ENCODE measurements around the gene LRSAM1. TPM values are rescaled to one million over a fixed set of nuclear protein-coding genes. Genes with fewer than 3 reads are reported as not detected.

LRSAM1 gene
- total RNA-seq, 1 donor from 2014 or later: 27.5 TPM

DNA sequence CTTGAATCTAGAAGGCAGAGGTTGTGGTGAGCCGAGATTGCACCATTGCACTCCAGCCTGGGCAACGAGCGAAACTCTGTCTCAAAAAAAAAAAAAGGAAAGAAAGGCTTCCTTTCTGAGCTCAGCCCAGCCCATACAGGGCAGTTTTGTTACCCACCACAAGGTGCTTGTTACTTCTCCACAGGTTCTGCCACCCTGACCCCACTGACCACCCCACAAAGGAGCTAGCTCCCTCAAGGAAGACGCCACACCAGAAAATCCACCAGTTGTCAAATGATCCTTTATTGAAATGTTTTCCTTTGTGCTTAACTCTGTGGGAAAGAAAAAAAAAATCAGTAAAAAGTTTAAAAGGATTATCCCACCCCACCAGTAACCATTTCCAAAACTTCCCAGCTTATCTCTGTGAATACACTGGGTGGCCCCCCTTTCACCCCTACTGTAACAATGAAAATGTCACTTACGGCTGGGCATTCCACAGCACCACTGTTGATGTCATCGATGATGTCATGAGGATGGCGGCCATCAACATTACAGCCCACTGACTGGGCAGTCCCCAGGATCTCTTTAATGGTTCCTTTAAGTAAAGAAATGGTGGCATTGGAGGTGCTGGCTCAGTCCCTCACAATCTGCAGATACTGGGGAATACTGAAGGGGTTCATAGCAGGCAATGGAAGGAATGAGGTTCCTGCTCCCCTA, 3.7 kb upstream of the LRSAM1 start:
- Mint-ChIP-seq H3K4me3 (ENCODE audit: unreplicated experiment) (no peak overlapping the region), H3K36me3 (ENCODE audit: low read depth) (peaks cover 59% of the 10 kb centered on the region), H3K27ac (ENCODE audit: unreplicated experiment) (peak overlapping the region; percentile 99), H3K27me3 (ENCODE audit: low read depth) (no peaks in the 10 kb centered on the region), H3K4me1 (ENCODE audit: low read depth) (peaks cover 48% of the 10 kb centered on the region), H3K9me3 (ENCODE audit: low read depth) (peaks cover 13% of the 10 kb centered on the region)
- no peak for DNase-seq (ENCODE audit: low spot score)
- TF ChIP-seq, protein P1, sequence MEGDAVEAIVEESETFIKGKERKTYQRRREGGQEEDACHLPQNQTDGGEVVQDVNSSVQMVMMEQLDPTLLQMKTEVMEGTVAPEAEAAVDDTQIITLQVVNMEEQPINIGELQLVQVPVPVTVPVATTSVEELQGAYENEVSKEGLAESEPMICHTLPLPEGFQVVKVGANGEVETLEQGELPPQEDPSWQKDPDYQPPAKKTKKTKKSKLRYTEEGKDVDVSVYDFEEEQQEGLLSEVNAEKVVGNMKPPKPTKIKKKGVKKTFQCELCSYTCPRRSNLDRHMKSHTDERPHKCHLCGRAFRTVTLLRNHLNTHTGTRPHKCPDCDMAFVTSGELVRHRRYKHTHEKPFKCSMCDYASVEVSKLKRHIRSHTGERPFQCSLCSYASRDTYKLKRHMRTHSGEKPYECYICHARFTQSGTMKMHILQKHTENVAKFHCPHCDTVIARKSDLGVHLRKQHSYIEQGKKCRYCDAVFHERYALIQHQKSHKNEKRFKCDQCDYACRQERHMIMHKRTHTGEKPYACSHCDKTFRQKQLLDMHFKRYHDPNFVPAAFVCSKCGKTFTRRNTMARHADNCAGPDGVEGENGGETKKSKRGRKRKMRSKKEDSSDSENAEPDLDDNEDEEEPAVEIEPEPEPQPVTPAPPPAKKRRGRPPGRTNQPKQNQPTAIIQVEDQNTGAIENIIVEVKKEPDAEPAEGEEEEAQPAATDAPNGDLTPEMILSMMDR (IDR thresholded peaks at IDR 0.05): no peak

DNA sequence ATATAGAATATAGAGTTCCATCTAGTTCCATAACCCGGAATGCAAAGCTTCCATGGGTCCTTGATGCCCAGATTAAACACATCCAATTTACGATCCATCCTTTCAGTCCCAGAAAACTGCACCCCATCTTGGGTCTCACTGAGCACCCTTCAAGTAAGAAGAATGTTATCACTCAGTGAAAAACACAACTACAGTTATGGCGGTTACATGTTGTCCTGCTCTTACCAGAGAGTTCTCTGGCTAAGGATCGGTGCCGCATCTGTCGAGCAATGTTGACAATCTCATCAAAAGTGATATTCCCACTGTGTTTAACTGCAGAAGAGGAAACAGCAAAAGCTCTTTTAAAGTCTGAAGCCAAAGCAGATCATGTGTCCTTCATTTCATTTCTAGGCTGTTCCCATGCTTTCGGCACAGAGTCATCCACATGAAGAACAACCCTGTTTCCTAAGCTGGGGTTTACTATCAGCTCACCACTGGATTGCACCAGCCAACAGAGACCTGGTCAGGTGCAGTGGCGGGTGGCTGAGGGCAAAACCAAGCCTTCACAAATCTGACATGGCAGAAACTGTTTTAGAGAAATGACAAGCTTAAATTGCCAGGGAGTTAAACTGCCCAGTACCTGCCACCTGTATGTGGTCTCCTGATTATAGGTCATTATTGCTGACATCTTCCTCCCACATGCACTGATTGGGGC, 3.1 kb upstream of the LRSAM1 start:
- peaks cover 50% of the 10 kb centered on the region for H3K4me1 Mint-ChIP-seq (ENCODE audit: low read depth)
- TF ChIP-seq, protein P1 (IDR thresholded peaks at IDR 0.05): no peak
- H3K27me3 Mint-ChIP-seq (ENCODE audit: low read depth): no peaks in the 10 kb centered on the region
- H3K4me3 Mint-ChIP-seq (ENCODE audit: unreplicated experiment): peak overlapping the region; percentile 93
- H3K27ac Mint-ChIP-seq (ENCODE audit: unreplicated experiment): peak overlapping the region; percentile 99
- peaks cover 13% of the 10 kb centered on the region for H3K9me3 Mint-ChIP-seq (ENCODE audit: low read depth)
- H3K36me3 Mint-ChIP-seq (ENCODE audit: low read depth): peaks cover 56% of the 10 kb centered on the region
- DNase-seq (ENCODE audit: low spot score): no peak

DNA sequence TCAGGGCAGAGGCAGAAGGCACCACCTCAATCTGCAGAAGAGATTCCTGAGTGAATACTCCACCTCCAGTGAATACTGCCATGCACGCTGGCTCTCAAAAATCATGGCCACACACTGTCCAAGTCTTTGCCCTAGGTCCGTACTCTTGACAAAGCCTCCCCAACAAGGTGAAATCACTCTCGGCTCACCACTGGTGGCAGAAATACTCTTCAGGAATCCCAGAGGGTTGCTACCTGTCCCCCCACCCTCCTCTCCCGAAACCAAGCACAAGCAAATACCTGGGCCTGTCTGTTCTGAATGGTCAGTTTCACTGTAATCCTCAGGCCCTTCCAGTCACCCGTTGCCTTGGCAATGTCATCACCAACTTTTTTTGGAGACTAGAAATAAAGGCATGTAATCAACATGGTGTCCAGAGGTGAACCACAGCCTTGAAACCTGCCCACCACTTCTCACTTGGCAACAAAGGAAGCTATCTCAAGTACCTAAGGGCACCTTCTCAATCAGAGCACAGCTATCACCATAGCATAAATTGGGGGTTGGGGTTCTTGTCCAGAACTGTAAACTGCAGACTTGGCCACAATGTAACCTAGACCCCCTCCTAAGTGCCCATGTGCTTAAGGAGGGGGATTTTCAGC, 1.9 kb upstream of the LRSAM1 start:
- DNase-seq (ENCODE audit: low spot score): no peak
- TF ChIP-seq, protein P1 (IDR thresholded peaks at IDR 0.05): no peak
- Mint-ChIP-seq H3K9me3 (ENCODE audit: low read depth) (peaks cover 10% of the 10 kb centered on the region), H3K4me3 (ENCODE audit: unreplicated experiment) (peak overlapping the region; percentile 93), H3K36me3 (ENCODE audit: low read depth) (peaks cover 49% of the 10 kb centered on the region), H3K27ac (ENCODE audit: unreplicated experiment) (peak overlapping the region; percentile 99), H3K27me3 (ENCODE audit: low read depth) (no peaks in the 10 kb centered on the region), H3K4me1 (ENCODE audit: low read depth) (peaks cover 43% of the 10 kb centered on the region)

DNA sequence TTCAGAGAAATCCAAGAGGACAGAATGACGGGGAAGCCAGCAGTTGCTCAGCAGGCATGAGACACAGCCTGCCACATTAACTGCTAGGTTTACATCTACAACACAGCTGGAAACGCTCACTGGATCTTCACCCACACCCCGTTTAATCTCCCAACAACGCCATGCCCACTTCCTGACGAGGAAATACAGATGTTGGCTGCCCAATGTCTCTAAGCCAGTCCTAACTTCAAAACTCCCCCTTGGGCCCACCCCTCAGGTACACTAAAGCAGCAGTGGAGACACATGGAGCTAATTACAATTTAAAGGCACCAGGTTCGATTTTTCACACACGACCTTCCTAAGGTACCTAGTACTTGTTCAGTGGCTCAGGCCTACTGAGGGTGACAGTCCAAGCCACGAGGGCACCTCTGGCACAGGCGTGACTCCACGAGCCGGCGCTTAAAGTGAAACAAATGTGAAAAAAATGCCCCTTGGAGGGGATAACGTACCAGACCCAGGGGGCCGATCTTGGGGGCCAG, 1.0 kb upstream of the LRSAM1 start:
- TF ChIP-seq, protein P1 (IDR thresholded peaks at IDR 0.05): no peak
- H3K4me3 Mint-ChIP-seq (ENCODE audit: unreplicated experiment): peak overlapping the region; percentile 93
- no peaks in the 10 kb centered on the region for H3K27me3 Mint-ChIP-seq (ENCODE audit: low read depth)
- DNase-seq (ENCODE audit: low spot score): no peak
- H3K4me1 Mint-ChIP-seq (ENCODE audit: low read depth): peaks cover 43% of the 10 kb centered on the region
- peak overlapping the region; percentile 99 for H3K27ac Mint-ChIP-seq (ENCODE audit: unreplicated experiment)
- peaks cover 42% of the 10 kb centered on the region for H3K36me3 Mint-ChIP-seq (ENCODE audit: low read depth)
- H3K9me3 Mint-ChIP-seq (ENCODE audit: low read depth): peaks cover 3% of the 10 kb centered on the region

DNA sequence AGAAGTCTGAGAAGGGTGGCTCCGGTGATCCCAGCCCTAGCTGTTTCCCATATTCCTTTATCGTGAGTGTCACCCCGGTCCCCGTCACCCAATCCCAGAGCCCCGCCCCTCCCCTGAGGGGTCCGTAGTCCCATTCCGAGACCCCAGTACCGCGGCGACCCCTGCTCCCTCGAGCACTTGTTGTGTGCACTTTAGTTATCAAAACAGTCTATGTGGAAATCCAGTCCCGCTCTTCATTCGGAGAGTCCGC, 223 bp downstream of the LRSAM1 start:
- TF ChIP-seq, protein P1 (IDR thresholded peaks at IDR 0.05): no peak
- peak overlapping the region; percentile 99 for H3K27ac Mint-ChIP-seq (ENCODE audit: unreplicated experiment)
- peaks cover 38% of the 10 kb centered on the region for H3K36me3 Mint-ChIP-seq (ENCODE audit: low read depth)
- H3K27me3 Mint-ChIP-seq (ENCODE audit: low read depth): no peaks in the 10 kb centered on the region
- peak overlapping the region; percentile 93 for H3K4me3 Mint-ChIP-seq (ENCODE audit: unreplicated experiment)
- H3K9me3 Mint-ChIP-seq (ENCODE audit: low read depth): no peaks in the 10 kb centered on the region
- no peak for DNase-seq (ENCODE audit: low spot score)
- H3K4me1 Mint-ChIP-seq (ENCODE audit: low read depth): peaks cover 43% of the 10 kb centered on the region

Measured in chondrocyte (in vitro differentiated cells).